SJSA1 (cell line): ENCODE results near the gene TRIP6. TPM values are rescaled to one million over a fixed set of nuclear protein-coding genes. Genes with fewer than 3 reads are reported as not detected.
"Not testable (repeated sequence)": the region's sequence is repeated elsewhere in the genome, so short reads cannot be mapped to it uniquely, and the experiment has no call there.

Experiments used
- DNase-seq, 2 experiments: peaks; one replicate each; pipeline ENCODE4 v3.0.0-alpha.2; 2015 to 2020; ENCODE audit warnings: low spot score in 2 of 2, low read depth in 1 of 2
- H3K27ac ChIP-seq: fragments of 250-450 bp; sonication (Bioruptor Pico); 2 replicates; pipeline ENCODE4 v1.5.1; 2020; ENCODE audit warnings: mild to moderate bottlenecking, moderate library complexity
- H3K27me3 ChIP-seq: fragments of 250-450 bp; sonication (Bioruptor Pico); replicated peaks from 2 replicates; pipeline ENCODE4 v1.5.1; 2020; ENCODE audit warnings: mild to moderate bottlenecking, moderate library complexity
- H3K36me3 ChIP-seq: fragments of 250-450 bp; sonication (Bioruptor Pico); 2 replicates; pipeline ENCODE4 v1.5.1; 2020; ENCODE audit warnings: mild to moderate bottlenecking
- H3K4me1 ChIP-seq: fragments of 250-450 bp; sonication (Bioruptor Pico); replicated peaks from 2 replicates; pipeline ENCODE4 v1.6.1; 2021; ENCODE audit warnings: mild to moderate bottlenecking
- H3K4me3 ChIP-seq: fragments of 250-450 bp; sonication (Bioruptor Pico); 2 replicates; pipeline ENCODE4 v1.5.1; 2020; ENCODE audit warnings: mild to moderate bottlenecking
- H3K9me3 ChIP-seq: fragments of 250-450 bp; sonication (Bioruptor Pico); replicated peaks from 2 replicates; pipeline ENCODE4 v1.5.1; 2020; ENCODE audit warnings: mild to moderate bottlenecking
- total RNA-seq: library from RNA; depleted of rRNA; stranded (reverse); fragments of >200 nt; shearing (Covaris generic); gene quantifications from 2 replicates; pipeline ENCODE4 v1.2.3, GENCODE V29; 2014

Gene TRIP6
- total RNA-seq, 1 experiment from 2014 or later = 88.0 TPM

DNA sequence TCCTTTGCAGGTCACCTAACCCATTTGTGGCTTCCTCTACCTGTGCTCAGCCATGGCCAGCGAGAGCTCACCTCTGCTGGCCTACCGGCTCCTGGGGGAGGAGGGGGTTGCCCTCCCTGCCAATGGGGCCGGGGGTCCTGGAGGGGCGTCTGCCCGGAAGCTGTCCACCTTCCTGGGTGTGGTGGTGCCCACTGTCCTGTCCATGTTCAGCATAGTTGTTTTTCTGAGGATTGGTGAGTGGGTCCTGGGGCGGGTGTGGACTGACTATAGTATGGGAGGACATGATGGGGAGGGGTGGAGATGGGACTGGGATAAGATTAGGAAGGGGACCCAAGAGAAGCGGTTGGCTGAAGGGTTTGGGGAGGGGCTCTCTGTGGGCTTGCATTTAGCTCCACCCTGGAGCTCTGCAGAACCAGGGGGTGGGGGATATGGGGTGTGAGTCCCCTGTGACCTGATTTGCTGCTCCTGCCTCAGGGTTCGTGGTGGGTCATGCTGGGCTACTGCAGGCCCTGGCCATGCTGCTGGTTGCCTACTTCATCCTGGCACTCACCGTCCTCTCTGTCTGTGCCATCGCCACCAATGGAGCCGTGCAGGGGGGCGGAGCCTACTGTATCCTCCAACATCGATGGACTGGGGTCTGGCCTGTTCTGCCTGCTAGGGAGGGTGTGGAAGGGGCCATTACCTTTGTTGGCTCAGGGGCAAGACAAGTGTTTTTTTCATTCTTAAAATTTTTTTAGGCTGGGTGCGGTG, 12.9 kb upstream of the TRIP6 start:
- Histone ChIP-seq H3K27me3 (no peaks in the 10 kb centered on the region), H3K27ac (no peak overlapping the region), H3K36me3 (peaks cover 11% of the 10 kb centered on the region; the same call in 1 of the 2 replicates), H3K4me1 (peaks cover 14% of the 10 kb centered on the region), H3K4me3 (no peak overlapping the region), H3K9me3 (no peaks in the 10 kb centered on the region)
- DNase-seq = no peak

DNA sequence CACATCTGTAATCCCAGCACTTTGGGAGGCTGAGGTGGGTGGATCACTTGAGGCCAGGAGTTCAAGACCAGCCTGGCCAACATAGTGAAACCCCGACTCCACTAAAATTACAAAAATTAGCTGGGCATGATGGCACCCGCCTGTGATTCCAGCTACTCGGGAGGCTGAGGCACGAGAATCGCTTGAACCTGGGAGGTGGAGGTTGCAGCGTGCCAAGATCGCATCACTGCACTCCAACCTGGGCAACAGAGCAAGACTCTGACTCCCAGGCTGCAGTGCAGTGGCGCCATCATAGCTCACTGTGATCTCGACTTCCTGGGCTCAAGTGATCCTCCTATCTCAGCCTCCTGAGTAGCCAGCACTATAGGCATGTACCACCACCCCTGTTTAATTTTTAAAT, 12.3 kb upstream of the TRIP6 start:
- not testable (repeated sequence) for H3K27me3 ChIP-seq, DNase-seq, H3K4me3 ChIP-seq, H3K9me3 ChIP-seq, H3K27ac ChIP-seq
- Histone ChIP-seq H3K36me3 (peaks cover 11% of the 10 kb centered on the region; the same call in 1 of the 2 replicates), H3K4me1 (peaks cover 14% of the 10 kb centered on the region)

DNA sequence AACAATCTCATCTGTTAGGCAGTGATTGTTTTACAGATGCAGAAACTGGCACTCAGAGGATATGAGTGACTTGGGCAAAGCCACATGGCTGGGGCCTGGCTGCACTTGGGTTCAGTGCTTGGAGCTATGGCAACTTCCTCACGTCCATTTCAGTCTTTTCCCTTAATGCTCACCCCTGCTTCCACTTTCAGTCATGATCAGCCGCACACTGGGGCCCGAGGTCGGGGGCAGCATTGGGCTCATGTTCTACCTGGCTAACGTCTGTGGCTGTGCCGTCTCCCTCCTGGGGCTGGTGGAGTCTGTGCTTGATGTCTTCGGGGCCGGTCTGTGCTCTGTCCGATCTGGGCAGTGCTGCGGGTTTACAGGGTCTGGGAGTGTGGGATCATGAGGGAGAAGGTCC, 11.7 kb upstream of the TRIP6 start:
- no peaks in the 10 kb centered on the region for H3K27me3 ChIP-seq
- H3K36me3 ChIP-seq = peaks cover 14% of the 10 kb centered on the region
- peaks cover 14% of the 10 kb centered on the region for H3K4me1 ChIP-seq
- no peak overlapping the region for H3K27ac ChIP-seq
- no peak overlapping the region for H3K4me3 ChIP-seq
- DNase-seq = no peak
- H3K9me3 ChIP-seq = no peaks in the 10 kb centered on the region

DNA sequence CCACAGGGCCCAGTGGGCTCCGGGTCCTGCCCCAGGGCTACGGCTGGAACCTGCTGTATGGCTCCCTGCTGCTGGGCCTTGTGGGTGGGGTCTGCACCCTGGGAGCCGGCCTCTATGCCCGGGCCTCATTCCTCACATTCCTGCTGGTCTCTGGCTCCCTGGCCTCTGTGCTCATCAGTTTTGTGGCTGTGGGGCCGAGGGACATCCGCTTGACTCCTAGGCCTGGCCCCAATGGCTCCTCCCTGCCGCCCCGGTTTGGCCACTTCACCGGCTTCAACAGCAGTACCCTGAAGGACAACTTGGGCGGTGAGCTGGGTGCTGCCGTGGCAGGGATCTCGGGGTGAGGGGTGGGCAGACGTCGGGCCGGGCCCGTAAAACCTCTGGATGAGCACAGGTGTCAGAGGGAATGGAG, 10.3 kb upstream of the TRIP6 start:
- no peak for DNase-seq
- Histone ChIP-seq H3K27ac (no peak overlapping the region), H3K4me3 (no peak overlapping the region), H3K27me3 (no peaks in the 10 kb centered on the region), H3K36me3 (peaks cover 24% of the 10 kb centered on the region), H3K9me3 (no peaks in the 10 kb centered on the region), H3K4me1 (peaks cover 12% of the 10 kb centered on the region)

DNA sequence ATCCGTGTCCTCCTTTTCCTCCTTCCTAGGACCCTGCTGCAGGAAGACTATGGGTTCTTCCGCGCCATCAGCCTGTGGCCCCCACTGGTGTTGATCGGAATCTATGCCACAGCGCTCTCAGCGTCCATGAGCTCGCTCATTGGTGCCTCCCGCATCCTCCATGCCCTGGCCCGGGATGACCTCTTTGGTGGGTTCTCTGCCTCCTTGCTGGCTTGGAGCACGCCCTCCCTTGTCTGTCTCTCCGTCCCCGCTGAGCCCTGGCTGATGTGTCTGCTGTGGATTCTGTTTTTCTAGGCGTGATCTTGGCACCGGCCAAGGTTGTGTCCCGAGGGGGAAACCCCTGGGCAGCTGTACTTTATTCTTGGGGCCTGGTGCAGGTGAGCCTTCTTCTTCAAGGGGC, 7.3 kb upstream of the TRIP6 start:
- DNase-seq = no peak
- H3K4me1 ChIP-seq = no peaks in the 10 kb centered on the region
- no peaks in the 10 kb centered on the region for H3K27me3 ChIP-seq
- H3K9me3 ChIP-seq = no peaks in the 10 kb centered on the region
- H3K4me3 ChIP-seq = no peak overlapping the region
- peaks cover 19% of the 10 kb centered on the region for H3K36me3 ChIP-seq
- no peak overlapping the region for H3K27ac ChIP-seq

DNA sequence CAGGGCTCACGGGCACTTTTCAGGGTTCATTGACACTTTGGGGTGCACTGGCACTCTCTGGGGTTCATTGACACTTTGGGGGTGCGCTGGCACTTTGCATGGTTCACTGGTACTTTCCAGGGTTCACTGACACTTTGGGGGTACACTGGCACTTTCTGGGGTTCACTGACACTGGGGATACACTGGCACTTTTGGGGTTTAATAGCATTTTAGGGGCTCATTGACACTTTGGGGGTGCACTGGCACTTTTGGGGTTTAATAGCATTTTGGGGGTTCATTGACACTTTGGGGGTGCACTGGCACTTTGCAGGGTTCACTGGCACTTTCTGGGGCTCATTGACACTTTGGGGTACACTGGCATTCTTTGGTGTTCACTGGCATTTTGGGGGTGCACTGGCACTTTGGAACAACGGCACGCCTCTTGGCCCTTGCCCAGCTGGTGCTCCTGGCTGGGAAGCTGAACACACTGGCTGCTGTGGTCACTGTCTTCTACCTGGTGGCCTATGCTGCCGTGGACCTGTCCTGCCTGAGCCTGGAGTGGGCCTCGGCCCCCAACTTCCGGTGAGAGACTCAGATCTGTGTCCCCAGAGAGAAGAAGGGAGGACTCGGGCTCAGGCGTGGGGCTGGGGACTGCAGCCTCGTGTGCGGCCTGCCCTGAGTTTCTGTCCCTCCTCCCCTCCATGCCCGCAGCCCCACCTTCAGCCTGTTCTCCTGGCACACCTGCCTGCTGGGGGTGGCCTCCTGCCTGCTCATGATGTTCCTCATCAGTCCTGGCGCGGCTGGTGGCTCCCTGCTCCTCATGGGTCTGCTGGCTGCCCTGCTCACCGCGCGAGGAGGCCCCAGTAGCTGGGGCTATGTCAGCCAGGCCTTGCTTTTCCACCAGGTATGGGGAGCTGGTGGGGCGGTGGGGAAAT, 6.2 kb upstream of the TRIP6 start:
- H3K27me3 ChIP-seq = no peaks in the 10 kb centered on the region
- H3K4me1 ChIP-seq = no peaks in the 10 kb centered on the region
- no peak overlapping the region for H3K4me3 ChIP-seq
- peaks cover 19% of the 10 kb centered on the region for H3K36me3 ChIP-seq
- no peaks in the 10 kb centered on the region for H3K9me3 ChIP-seq
- H3K27ac ChIP-seq = no peak overlapping the region
- no peak for DNase-seq

- Histone ChIP-seq H3K4me3 (no peak overlapping the region), H3K27me3 (no peaks in the 10 kb centered on the region), H3K36me3 (peaks cover 19% of the 10 kb centered on the region), H3K4me1 (peaks cover 4% of the 10 kb centered on the region), H3K27ac (no peak overlapping the region), H3K9me3 (no peaks in the 10 kb centered on the region)
- no peak for DNase-seq
Observed at GRCh38 chr7:100861616-100861985, 5.6 kb upstream of the TRIP6 start.

GRCh38 chr7:100863406-100863950, 3.7 kb upstream of the TRIP6 start:
- DNase-seq = no peak
- peaks cover 15% of the 10 kb centered on the region for H3K4me1 ChIP-seq

DNA sequence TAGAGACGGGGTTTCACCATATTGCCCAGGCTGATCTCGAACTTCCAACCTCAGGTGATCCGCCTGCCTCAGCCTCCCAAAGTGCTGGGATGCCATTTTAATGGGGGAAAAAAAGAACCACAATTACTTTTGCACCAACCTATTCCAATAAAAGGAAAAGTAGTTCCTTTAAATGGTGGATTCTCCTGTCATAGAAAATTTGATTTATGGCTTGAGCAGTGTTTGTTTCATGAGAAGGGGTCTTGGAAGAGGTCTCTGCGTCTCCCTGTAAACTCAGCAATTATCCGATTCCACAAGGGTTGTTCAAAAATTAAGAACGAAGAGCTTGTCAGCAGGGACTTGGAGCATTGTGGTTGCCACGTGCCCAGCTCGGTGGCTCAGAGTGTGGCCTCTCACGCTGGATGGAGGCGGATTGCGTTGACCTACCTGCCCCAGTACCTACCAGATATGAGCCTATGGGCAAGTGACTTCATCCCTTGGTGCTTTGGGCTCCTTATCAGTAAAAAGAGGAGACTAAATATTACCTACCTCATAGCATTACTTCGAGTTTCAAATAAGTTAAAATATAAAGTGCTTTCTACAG, 2.8 kb upstream of the TRIP6 start:
- H3K27me3 ChIP-seq = no peaks in the 10 kb centered on the region
- no peak for DNase-seq
- H3K36me3 ChIP-seq = peaks cover 39% of the 10 kb centered on the region
- H3K27ac ChIP-seq = no peak overlapping the region
- peaks cover 23% of the 10 kb centered on the region for H3K4me1 ChIP-seq
- no peak overlapping the region for H3K4me3 ChIP-seq
- no peaks in the 10 kb centered on the region for H3K9me3 ChIP-seq

More at GRCh38 chr7:100863406-100863950, 3.7 kb upstream of the TRIP6 start:
- Histone ChIP-seq H3K36me3 (peaks cover 30% of the 10 kb centered on the region), H3K4me3 (no peak overlapping the region), H3K27ac (no peak overlapping the region), H3K9me3 (no peaks in the 10 kb centered on the region), H3K27me3 (no peaks in the 10 kb centered on the region)

- H3K27me3 ChIP-seq = no peaks in the 10 kb centered on the region
- no peak for DNase-seq
- no peak overlapping the region for H3K4me3 ChIP-seq
- peaks cover 23% of the 10 kb centered on the region for H3K4me1 ChIP-seq
- H3K27ac ChIP-seq = no peak overlapping the region
- H3K9me3 ChIP-seq = no peaks in the 10 kb centered on the region
- peaks cover 43% of the 10 kb centered on the region for H3K36me3 ChIP-seq
Observed at GRCh38 chr7:100865372-100865911, 1.7 kb upstream of the TRIP6 start.

GRCh38 chr7:100865938-100866728, 1.1 kb upstream of the TRIP6 start:
- Histone ChIP-seq H3K27me3 (no peaks in the 10 kb centered on the region), H3K27ac (peak overlapping the region; percentile 98), H3K36me3 (peaks cover 43% of the 10 kb centered on the region), H3K9me3 (no peaks in the 10 kb centered on the region), H3K4me1 (peaks cover 23% of the 10 kb centered on the region), H3K4me3 (peak overlapping the region; percentile 92)
- no peak for DNase-seq

GRCh38 chr7:100866729-100867039, 503 bp upstream of the TRIP6 start:
- DNase-seq = no peak
- H3K36me3 ChIP-seq = peaks cover 45% of the 10 kb centered on the region
- H3K4me3 ChIP-seq = peak overlapping the region; percentile 92
- H3K4me1 ChIP-seq = peaks cover 23% of the 10 kb centered on the region
- no peaks in the 10 kb centered on the region for H3K9me3 ChIP-seq
- H3K27ac ChIP-seq = peak overlapping the region; percentile 98
- no peaks in the 10 kb centered on the region for H3K27me3 ChIP-seq
